B cell (primary cell): ENCODE results near the gene HEG1. TPM values are rescaled to one million over a fixed set of nuclear protein-coding genes. Genes with fewer than 3 reads are reported as not detected.

ENCODE experiments used
- ATAC-seq: fragments of 200-7000 bp; cut with Tn5 transposase; one replicate; pipeline ENCODE4 v1.10.0; 2021; ENCODE audit warnings: low read depth, mild to moderate bottlenecking, moderate number of reproducible peaks, moderate library complexity
- CTCF ChIA-PET: fragments of 350-600 bp; sonication (Branson Sonifier 250); formaldehyde crosslinking; loops from one replicate; lab custom pipeline; 2021; ENCODE audit warnings: antibody characterized with exemption, inconsistent platforms; lab: Charles Lee
- POLR2A ChIA-PET: fragments of 350-600 bp; sonication (Branson Sonifier 250); formaldehyde crosslinking; loops from one replicate; lab custom pipeline; 2021; ENCODE audit warnings: antibody characterized with exemption; lab: Charles Lee
- DNase-seq: peaks from one replicate; pipeline ENCODE4 v3.0.0; 2013
- H2AFZ ChIP-seq: 2 replicates; pipeline ENCODE4 v1.6.1; 2012; ENCODE audit warnings: mild to moderate bottlenecking, low read depth, low read length; ENCODE audit not compliant: insufficient read depth, poor library complexity, severe bottlenecking
- H3K27ac ChIP-seq, 2 donors: 1 replicate in 1 of 2; 2 replicates in 1 of 2; pipeline ENCODE4 v1.5.1; 2012 to 2013; ENCODE audit warnings: low read length in 2 of 2, mild to moderate bottlenecking in 2 of 2, moderate library complexity in 1 of 2
- H3K27me3 ChIP-seq, 4 experiments: fragments of 200-600 bp in 1 of 4; sonication (generic) in 1 of 4; replicated peaks in 1 of 4; 1 replicate in 2 of 4; 2 replicates in 2 of 4; pipeline versions ENCODE4 v1.6.1 to v1.7.0; 2013 to 2016; ENCODE audit warnings: low read length in 3 of 4, mild to moderate bottlenecking in 2 of 4, mixed read lengths in 1 of 4, moderate library complexity in 1 of 4; ENCODE audit not compliant: insufficient read depth in 4 of 4, control insufficient read depth in 3 of 4; ENCODE audit errors: control extremely low read depth in 1 of 4
- H3K36me3 ChIP-seq, 2 experiments: replicated peaks in 1 of 2; 1 replicate in 1 of 2; 2 replicates in 1 of 2; pipeline versions ENCODE4 v1.6.1 to v1.7.1; 2013; ENCODE audit warnings: low read length in 1 of 2; ENCODE audit not compliant: insufficient read depth in 2 of 2, control insufficient read depth in 1 of 2; ENCODE audit errors: control extremely low read depth in 1 of 2, extremely low read depth in 1 of 2
- H3K4me1 ChIP-seq, 2 donors: fragments of 200-600 bp in 1 of 2; sonication (generic) in 1 of 2; 1 replicate in 1 of 2; 2 replicates in 1 of 2; pipeline versions ENCODE4 v1.5.1 to v1.6.1; 2013 to 2017; ENCODE audit warnings: low read length in 2 of 2; ENCODE audit not compliant: control insufficient read depth in 2 of 2, insufficient read depth in 2 of 2
- H3K4me2 ChIP-seq: replicated peaks from 2 replicates; pipeline ENCODE3; 2012; ENCODE audit warnings: mild to moderate bottlenecking, low read depth, low read length; ENCODE audit not compliant: poor library complexity, severe bottlenecking
- H3K4me3 ChIP-seq, 5 experiments: fragments of 200-600 bp in 1 of 5; sonication (generic) in 1 of 5; 1 replicate in 3 of 5; 2 replicates in 2 of 5; pipeline versions ENCODE4 v1.5.1 to v1.7.0; 2011 to 2016; ENCODE audit warnings: low read length in 4 of 5, mild to moderate bottlenecking in 4 of 5, low read depth in 2 of 5, control low read depth in 1 of 5, moderate library complexity in 1 of 5; ENCODE audit not compliant: insufficient read depth in 1 of 5; ENCODE audit errors: control extremely low read depth in 1 of 5, extremely low read depth in 1 of 5
- H3K79me2 ChIP-seq: fragments of 200-600 bp; sonication (generic); one replicate; pipeline ENCODE4 v1.6.0; 2016; ENCODE audit warnings: low read length; ENCODE audit not compliant: control insufficient read depth, insufficient read depth
- H3K9ac ChIP-seq: fragments of 200-600 bp; sonication (generic); 2 replicates; pipeline ENCODE4 v1.6.1; 2017; ENCODE audit warnings: mild to moderate bottlenecking, low read length, moderate library complexity
- H3K9me3 ChIP-seq, 3 donors: one replicate each; pipeline versions ENCODE4 v1.6.1 to v1.7.1; 2013; ENCODE audit warnings: low read length in 2 of 3; ENCODE audit not compliant: control insufficient read depth in 2 of 3, insufficient read depth in 1 of 3; ENCODE audit errors: control extremely low read depth in 1 of 3
- H4K20me1 ChIP-seq: 2 replicates; pipeline ENCODE4 v1.6.0; 2012; ENCODE audit warnings: mild to moderate bottlenecking, low read length; ENCODE audit not compliant: insufficient read depth, control insufficient read depth, poor library complexity, severe bottlenecking
- H3K27ac Mint-ChIP-seq: one replicate; pipeline ENCODE4 v1.8.0; 2021; ENCODE audit warnings: mixed read lengths
- H3K27me3 Mint-ChIP-seq: one replicate; pipeline ENCODE4 v1.8.0; 2021; ENCODE audit warnings: mixed read lengths
- H3K4me1 Mint-ChIP-seq: one replicate; pipeline ENCODE4 v1.8.0; 2021; ENCODE audit warnings: mixed read lengths
- H3K4me3 Mint-ChIP-seq: one replicate; pipeline ENCODE4 v1.8.0; 2021; ENCODE audit warnings: mixed read lengths
- H3K9me3 Mint-ChIP-seq: one replicate; pipeline ENCODE4 v1.8.0; 2022; ENCODE audit warnings: mixed read lengths; ENCODE audit not compliant: insufficient read depth
- EZH2 ChIP-seq: IDR thresholded peaks from 2 replicates; pipeline ENCODE4 v1.6.1; 2012; ENCODE audit warnings: borderline replicate concordance, low read depth, mild to moderate bottlenecking, moderate library complexity, low read length; ENCODE audit not compliant: insufficient read depth, poor library complexity, severe bottlenecking
- WGBS: methylation state at CpG from one replicate; pipeline ENCODE4 v1.1.5; 2013; ENCODE audit warnings: missing lambda C conversion rate; ENCODE audit not compliant: insufficient coverage; 5-methylcytosine and 5-hydroxymethylcytosine counted together
- intact Hi-C: fragments of 100-400 bp; cut with micrococcal nuclease; formaldehyde crosslinking; loops from one replicate; pipeline ENCODE4 v1.10.0; 2022
- polyA plus RNA-seq: library from polyadenylated mRNA; depleted of rRNA; stranded (reverse); fragments of >200 nt; gene quantifications from 2 replicates; pipeline ENCODE4 v1.2.3, GENCODE V29; 2012
- total RNA-seq, 2 donors: library from RNA; stranded (reverse); fragments of 120-200 nt in 1 of 2; gene quantifications; 1 replicate in 1 of 2; 2 replicates in 1 of 2; pipeline versions ENCODE4 v1.2.3 to v1.2.4, GENCODE V29; 2013 to 2022
- TF ChIP-seq, protein P1 (sequence below): fragments of 200-600 bp; IDR thresholded peaks from one replicate; pipeline ENCODE4 v1.8.0; 2022; ENCODE audit warnings: antibody characterized with exemption, mild to moderate bottlenecking

The HEG1 gene
- total and polyA plus RNA-seq, 2 donors (not counting 1 experiment from before 2014, with no cell fraction given) = 5.1 to 9.2 TPM

DNA sequence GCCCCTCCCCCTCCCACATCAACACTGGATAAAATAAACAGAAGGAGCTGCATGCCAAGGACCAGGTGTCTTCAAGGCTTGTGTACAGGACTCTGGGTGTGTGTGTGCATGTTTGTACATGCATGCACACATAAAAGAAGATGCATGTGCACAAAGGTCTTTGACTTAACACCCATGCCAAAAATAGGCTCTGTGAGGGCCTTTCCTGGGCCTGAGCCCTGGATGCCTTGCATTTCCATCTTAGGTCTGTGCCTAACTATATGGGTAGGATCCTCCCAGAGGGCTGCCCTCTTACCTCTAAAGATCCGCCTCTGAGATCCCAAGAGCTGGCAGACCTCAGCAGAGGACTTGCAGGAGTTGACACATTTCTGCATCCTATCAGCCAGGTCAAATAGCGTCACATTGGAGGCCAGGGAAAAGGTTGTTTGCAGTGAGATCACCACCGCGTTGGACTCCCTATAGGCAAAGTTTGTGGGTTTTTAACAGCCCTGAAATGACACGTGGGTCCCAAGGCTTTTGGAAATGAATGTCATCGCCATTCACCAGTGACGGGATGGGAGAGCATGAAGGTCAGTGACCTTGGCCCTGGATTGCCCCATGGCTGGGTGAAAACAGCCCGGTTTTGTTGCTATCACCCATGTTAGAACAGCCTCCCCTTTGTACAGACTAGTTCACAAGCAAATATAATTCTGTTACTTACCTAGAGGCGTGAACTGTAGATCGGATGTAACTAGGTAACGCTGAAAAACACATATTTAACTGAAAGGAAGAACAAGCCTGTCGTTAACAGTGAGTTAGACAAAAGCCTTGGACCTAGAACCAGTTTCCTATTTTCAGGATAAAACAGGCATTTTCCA, 54.0 kb downstream of the HEG1 start:
- H3K27ac Mint-ChIP-seq = no peak overlapping the region

DNA sequence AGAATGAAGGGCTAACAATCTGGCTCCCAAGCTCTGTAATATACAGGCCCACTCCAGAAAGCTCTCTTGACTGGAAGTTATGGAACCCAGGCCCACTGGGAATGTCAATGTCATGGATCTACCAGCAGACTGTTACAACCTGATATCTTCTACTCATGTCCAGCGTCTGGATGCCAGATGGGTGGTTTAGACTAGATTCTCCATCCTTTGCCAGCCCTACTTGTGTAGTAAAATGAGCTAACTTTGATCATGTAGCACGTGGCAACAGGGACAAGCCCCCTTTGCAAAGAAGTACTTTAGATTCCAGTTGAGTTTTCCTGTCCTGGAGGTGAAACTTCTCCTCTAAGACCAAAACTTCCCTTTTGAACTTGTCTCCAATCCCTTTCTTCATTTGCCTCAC, 55.1 kb downstream of the HEG1 start:
- Mint-ChIP-seq H3K27ac (no peak overlapping the region), H3K9me3 (no peaks in the 10 kb centered on the region), H3K4me3 (no peak overlapping the region), H3K27me3 (no peaks in the 10 kb centered on the region), H3K4me1 (peaks cover 2% of the 10 kb centered on the region)
- POLR2A ChIA-PET = no interaction called here
- Histone ChIP-seq H3K27ac (no peak overlapping the region), H3K79me2 (no peaks in the 10 kb centered on the region), H3K27me3 (no peaks in the 10 kb centered on the region), H3K4me3 (no peak overlapping the region), H3K4me1 (peaks cover 0 to 2% of the 10 kb centered on the region in 2 donors), H3K9ac (no peak overlapping the region), H3K36me3 (peaks cover 0 to 29% of the 10 kb centered on the region in 2 experiments), H3K9me3 (no peaks in the 10 kb centered on the region), H2AFZ (no peak overlapping the region), H3K4me2 (no peak overlapping the region), H4K20me1 (no peaks in the 10 kb centered on the region)
- CTCF ChIA-PET = interaction anchor here (0.7 to 9.6 kb wide), 2 partner anchors 372 to 437 kb away, joined by 4 to 142 read pairs; no protein-coding TSS in a partner anchor
- no peak for TF ChIP-seq EZH2
- TF ChIP-seq, protein P1, sequence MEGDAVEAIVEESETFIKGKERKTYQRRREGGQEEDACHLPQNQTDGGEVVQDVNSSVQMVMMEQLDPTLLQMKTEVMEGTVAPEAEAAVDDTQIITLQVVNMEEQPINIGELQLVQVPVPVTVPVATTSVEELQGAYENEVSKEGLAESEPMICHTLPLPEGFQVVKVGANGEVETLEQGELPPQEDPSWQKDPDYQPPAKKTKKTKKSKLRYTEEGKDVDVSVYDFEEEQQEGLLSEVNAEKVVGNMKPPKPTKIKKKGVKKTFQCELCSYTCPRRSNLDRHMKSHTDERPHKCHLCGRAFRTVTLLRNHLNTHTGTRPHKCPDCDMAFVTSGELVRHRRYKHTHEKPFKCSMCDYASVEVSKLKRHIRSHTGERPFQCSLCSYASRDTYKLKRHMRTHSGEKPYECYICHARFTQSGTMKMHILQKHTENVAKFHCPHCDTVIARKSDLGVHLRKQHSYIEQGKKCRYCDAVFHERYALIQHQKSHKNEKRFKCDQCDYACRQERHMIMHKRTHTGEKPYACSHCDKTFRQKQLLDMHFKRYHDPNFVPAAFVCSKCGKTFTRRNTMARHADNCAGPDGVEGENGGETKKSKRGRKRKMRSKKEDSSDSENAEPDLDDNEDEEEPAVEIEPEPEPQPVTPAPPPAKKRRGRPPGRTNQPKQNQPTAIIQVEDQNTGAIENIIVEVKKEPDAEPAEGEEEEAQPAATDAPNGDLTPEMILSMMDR = no peak
- DNase-seq (no peak), ATAC-seq (no peak)
- 90% methylated on average over 2 of the region's 2 CpGs for WGBS
- intact Hi-C loops = no loop called here

More for the DNA sequence above, 54.0 kb downstream of the HEG1 start:
- Histone ChIP-seq H3K9me3 (no peaks in the 10 kb centered on the region), H3K4me1 (no peaks in the 10 kb centered on the region), H3K4me3 (no peak overlapping the region), H2AFZ (no peak overlapping the region), H3K27ac (no peak overlapping the region), H4K20me1 (no peaks in the 10 kb centered on the region), H3K36me3 (peaks cover 0 to 38% of the 10 kb centered on the region in 2 experiments), H3K79me2 (no peaks in the 10 kb centered on the region), H3K27me3 (no peaks in the 10 kb centered on the region), H3K9ac (no peak overlapping the region), H3K4me2 (no peak overlapping the region)
- Mint-ChIP-seq H3K27me3 (no peaks in the 10 kb centered on the region), H3K9me3 (no peaks in the 10 kb centered on the region), H3K4me3 (no peak overlapping the region), H3K4me1 (no peaks in the 10 kb centered on the region)
- ChIA-PET CTCF (no interaction called here), POLR2A (no interaction called here)
- TF ChIP-seq, protein P1 = no peak
- no peak for TF ChIP-seq EZH2
- ATAC-seq = no peak
- no peak for DNase-seq
- intact Hi-C loops = no loop called here
- WGBS = 81% methylated on average over 11 of the region's 12 CpGs
